GM21825 (cell line): ENCODE measurements around the gene BRD9.
"Not testable (repeated sequence)": the region's sequence is repeated elsewhere in the genome, so short reads cannot be mapped to it uniquely, and the experiment has no call there.

Experiments used
- ATAC-seq: cut with Tn5 transposase; IDR thresholded peaks from one replicate; pipeline ENCODE4 v1.9.1; 2021; ENCODE audit warnings: mild to moderate bottlenecking, moderate library complexity; ENCODE audit not compliant: unreplicated experiment

BRD9 gene

GRCh38 chr5:860506-861150 is 32.0 kb downstream of the BRD9 start:
- ATAC-seq, result no peak

- no peak for ATAC-seq
These were observed 32.8 kb downstream of the BRD9 start for GRCh38 chr5:859798-860296.

GRCh38 chr5:859391-859790 is 33.2 kb downstream of the BRD9 start:
- no peak for ATAC-seq

GRCh38 chr5:858726-859125 is 33.9 kb downstream of the BRD9 start:
- no peak for ATAC-seq

- ATAC-seq, result no peak
These were observed 35.8 kb downstream of the BRD9 start for GRCh38 chr5:856531-857425.

- ATAC-seq, result no peak
These were observed 36.6 kb downstream of the BRD9 start for GRCh38 chr5:855771-856530.

GRCh38 chr5:854966-855743 is 37.4 kb downstream of the BRD9 start:
- ATAC-seq, result no peak

- no peak for ATAC-seq
These were observed 38.4 kb downstream of the BRD9 start for GRCh38 chr5:854217-854616.

- ATAC-seq, result not testable (repeated sequence)
These were observed 39.0 kb downstream of the BRD9 start for GRCh38 chr5:853416-854090.

- no peak for ATAC-seq
These were observed 39.9 kb downstream of the BRD9 start for GRCh38 chr5:852431-853401.

- no peak for ATAC-seq
These were observed 40.6 kb downstream of the BRD9 start for GRCh38 chr5:852018-852417.

GRCh38 chr5:851553-851952 is 41.0 kb downstream of the BRD9 start:
- ATAC-seq, result no peak

GRCh38 chr5:851076-851475 is 41.5 kb downstream of the BRD9 start:
- ATAC-seq, result no peak

- ATAC-seq, result no peak
These were observed 42.0 kb downstream of the BRD9 start, which contains the start of gene ZDHHC11 for GRCh38 chr5:850511-851006. ZDHHC11 (minus strand) TSS chr5:850986; CDS start chr5:850602, 384 bp downstream.

GRCh38 chr5:849651-850301 is 42.8 kb downstream of the BRD9 start:
- no peak for ATAC-seq

GRCh38 chr5:848671-849111 is 43.9 kb downstream of the BRD9 start:
- ATAC-seq, result no peak

- ATAC-seq, result not testable (repeated sequence)
These were observed 44.9 kb downstream of the BRD9 start for GRCh38 chr5:847736-848135.

GRCh38 chr5:847212-847611 is 45.4 kb downstream of the BRD9 start:
- not testable (repeated sequence) for ATAC-seq
